MM.1S (cell line): ENCODE data around the gene EVI5L.

Experiments used
- DNase-seq: peaks from one replicate; pipeline ENCODE4 v3.0.0-alpha.2; 2015
- H2AFZ ChIP-seq: fragments of 300-600 bp; sonication (generic); 2 replicates; pipeline ENCODE4 v1.6.0; 2016; ENCODE audit warnings: antibody characterized with exemption, low read length
- H3F3A ChIP-seq: fragments of 300-600 bp; sonication (generic); 2 replicates; pipeline ENCODE4 v1.6.1; 2016; ENCODE audit warnings: mild to moderate bottlenecking, antibody characterized with exemption, low read length, moderate library complexity, mixed read lengths; ENCODE audit not compliant: insufficient read depth
- H3K27ac ChIP-seq: fragments of 300-600 bp; sonication (generic); 2 replicates; pipeline ENCODE4 v1.5.1; 2016; ENCODE audit warnings: mild to moderate bottlenecking, low read length
- H3K27me3 ChIP-seq: fragments of 300-600 bp; sonication (generic); replicated peaks from 2 replicates; pipeline ENCODE4 v1.6.0; 2016; ENCODE audit warnings: low read length; ENCODE audit not compliant: insufficient read depth
- H3K36me3 ChIP-seq: fragments of 300-600 bp; sonication (generic); replicated peaks from 2 replicates; pipeline ENCODE4 v1.6.1; 2016; ENCODE audit warnings: mild to moderate bottlenecking, low read length, mixed read lengths; ENCODE audit not compliant: insufficient read depth
- H3K4me1 ChIP-seq: fragments of 300-600 bp; sonication (generic); 2 replicates; pipeline ENCODE4 v1.6.1; 2016; ENCODE audit warnings: low read length, mixed read lengths
- H3K4me2 ChIP-seq: fragments of 300-600 bp; sonication (generic); 2 replicates; pipeline ENCODE4 v1.6.0; 2016; ENCODE audit warnings: low read depth, low read length
- H3K4me3 ChIP-seq: fragments of 300-600 bp; sonication (generic); 2 replicates; pipeline ENCODE4 v1.5.1; 2016; ENCODE audit warnings: low read length, mixed read lengths
- H3K79me2 ChIP-seq: fragments of 300-600 bp; sonication (generic); 2 replicates; pipeline ENCODE4 v1.6.1; 2016; ENCODE audit warnings: mixed run types, low read length, mixed read lengths
- H3K9ac ChIP-seq: fragments of 300-600 bp; sonication (generic); 2 replicates; pipeline ENCODE4 v1.6.1; 2016; ENCODE audit warnings: low read length, mixed read lengths
- H3K9me2 ChIP-seq: fragments of 300-600 bp; sonication (generic); replicated peaks from 2 replicates; pipeline ENCODE4 v1.6.1; 2016; ENCODE audit warnings: mild to moderate bottlenecking, low read length, mixed read lengths; ENCODE audit not compliant: insufficient read depth
- H3K9me3 ChIP-seq: fragments of 300-600 bp; sonication (generic); replicated peaks from 2 replicates; pipeline ENCODE4 v1.6.1; 2016; ENCODE audit warnings: mild to moderate bottlenecking, low read length, mixed read lengths; ENCODE audit not compliant: insufficient read depth
- H4K20me1 ChIP-seq: fragments of 300-600 bp; sonication (generic); 2 replicates; pipeline ENCODE4 v1.6.1; 2016; ENCODE audit warnings: mild to moderate bottlenecking, low read length, moderate library complexity, mixed read lengths; ENCODE audit not compliant: insufficient read depth
- CTCF ChIP-seq: fragments of 300-600 bp; sonication (generic); IDR thresholded peaks from 2 replicates; pipeline ENCODE4 v1.5.1; 2016; ENCODE audit warnings: antibody characterized with exemption, low read length, mixed read lengths
- EZH2 ChIP-seq: fragments of 300-600 bp; sonication (generic); optimal IDR thresholded peaks from 2 replicates; pipeline ENCODE3; 2017; ENCODE audit warnings: low read depth, mild to moderate bottlenecking, antibody characterized with exemption, low read length, mixed read lengths
- EZH2phosphoT487 ChIP-seq: fragments of 300-600 bp; sonication (generic); IDR thresholded peaks from 2 replicates; pipeline ENCODE4 v1.6.1; 2018; ENCODE audit warnings: antibody characterized with exemption, low read length

Gene EVI5L

GRCh38 chr19:7844951-7845350, 14.9 kb downstream of the EVI5L start:
- no peak for DNase-seq

GRCh38 chr19:7845390-7846154, 15.6 kb downstream of the EVI5L start:
- no peaks in the 10 kb centered on the region for H3K4me1 ChIP-seq
- H3K4me3 ChIP-seq = no peak overlapping the region
- H3F3A ChIP-seq = no peaks in the 10 kb centered on the region
- no peaks in the 10 kb centered on the region for H3K9me2 ChIP-seq
- H3K9me3 ChIP-seq = no peaks in the 10 kb centered on the region
- H4K20me1 ChIP-seq = no peaks in the 10 kb centered on the region
- no peaks in the 10 kb centered on the region for H3K27me3 ChIP-seq
- no peak for DNase-seq
- no peak overlapping the region for H3K4me2 ChIP-seq
- no peaks in the 10 kb centered on the region for H3K79me2 ChIP-seq
- no peak overlapping the region for H3K27ac ChIP-seq
- H3K36me3 ChIP-seq = no peaks in the 10 kb centered on the region
- TF ChIP-seq EZH2phosphoT487 (no peak), EZH2 (no peak), CTCF (no peak)
- H2AFZ ChIP-seq = no peak overlapping the region
- no peak overlapping the region for H3K9ac ChIP-seq

More at GRCh38 chr19:7844951-7845350, 14.9 kb downstream of the EVI5L start:
- Histone ChIP-seq H3K9me3 (no peaks in the 10 kb centered on the region), H3K27me3 (no peaks in the 10 kb centered on the region), H3K4me2 (no peak overlapping the region), H4K20me1 (no peaks in the 10 kb centered on the region), H3K79me2 (no peaks in the 10 kb centered on the region), H3K4me3 (no peak overlapping the region), H3F3A (no peaks in the 10 kb centered on the region), H3K36me3 (no peaks in the 10 kb centered on the region), H2AFZ (no peak overlapping the region), H3K9ac (no peak overlapping the region), H3K9me2 (no peaks in the 10 kb centered on the region), H3K4me1 (no peaks in the 10 kb centered on the region), H3K27ac (no peak overlapping the region)
- TF ChIP-seq CTCF (no peak), EZH2phosphoT487 (no peak), EZH2 (no peak)

GRCh38 chr19:7846155-7846646, 16.2 kb downstream of the EVI5L start:
- no peak overlapping the region for H3K4me3 ChIP-seq
- no peak for DNase-seq

More at GRCh38 chr19:7846155-7846646, 16.2 kb downstream of the EVI5L start:
- no peaks in the 10 kb centered on the region for H3K36me3 ChIP-seq
- no peaks in the 10 kb centered on the region for H4K20me1 ChIP-seq
- H3K4me2 ChIP-seq = no peak overlapping the region
- H3K27me3 ChIP-seq = 0 out of 2 replicates have a peak, but pooled peaks cover under 1% of the 10 kb centered on the region
- no peak overlapping the region for H3K27ac ChIP-seq
- TF ChIP-seq CTCF = no peak
- TF ChIP-seq EZH2phosphoT487 = no peak
- no peak for TF ChIP-seq EZH2
- H3F3A ChIP-seq = no peaks in the 10 kb centered on the region
- H3K4me1 ChIP-seq = no peaks in the 10 kb centered on the region
- H3K9me3 ChIP-seq = no peaks in the 10 kb centered on the region
- H3K9me2 ChIP-seq = no peaks in the 10 kb centered on the region
- H3K9ac ChIP-seq = no peak overlapping the region
- H2AFZ ChIP-seq = no peak overlapping the region
- H3K79me2 ChIP-seq = no peaks in the 10 kb centered on the region
